Hematopoietic multipotent progenitor cell treated with erythropoietin and hydrocortisone succinate and interleukin-3 and kit ligand, for 15 days (in vitro differentiated cells): ENCODE data around the gene CAPN10.
A peak's percentile ranks its signal among the peaks of the same experiment; 100 is the strongest.
"Not testable (repeated sequence)": the region's sequence is repeated elsewhere in the genome, so short reads cannot be mapped to it uniquely, and the experiment has no call there.

Experiments used
- DNase-seq: peaks from one replicate; pipeline ENCODE4 v3.0.0-alpha.2; 2015; ENCODE audit warnings: low spot score

CAPN10 gene

DNA sequence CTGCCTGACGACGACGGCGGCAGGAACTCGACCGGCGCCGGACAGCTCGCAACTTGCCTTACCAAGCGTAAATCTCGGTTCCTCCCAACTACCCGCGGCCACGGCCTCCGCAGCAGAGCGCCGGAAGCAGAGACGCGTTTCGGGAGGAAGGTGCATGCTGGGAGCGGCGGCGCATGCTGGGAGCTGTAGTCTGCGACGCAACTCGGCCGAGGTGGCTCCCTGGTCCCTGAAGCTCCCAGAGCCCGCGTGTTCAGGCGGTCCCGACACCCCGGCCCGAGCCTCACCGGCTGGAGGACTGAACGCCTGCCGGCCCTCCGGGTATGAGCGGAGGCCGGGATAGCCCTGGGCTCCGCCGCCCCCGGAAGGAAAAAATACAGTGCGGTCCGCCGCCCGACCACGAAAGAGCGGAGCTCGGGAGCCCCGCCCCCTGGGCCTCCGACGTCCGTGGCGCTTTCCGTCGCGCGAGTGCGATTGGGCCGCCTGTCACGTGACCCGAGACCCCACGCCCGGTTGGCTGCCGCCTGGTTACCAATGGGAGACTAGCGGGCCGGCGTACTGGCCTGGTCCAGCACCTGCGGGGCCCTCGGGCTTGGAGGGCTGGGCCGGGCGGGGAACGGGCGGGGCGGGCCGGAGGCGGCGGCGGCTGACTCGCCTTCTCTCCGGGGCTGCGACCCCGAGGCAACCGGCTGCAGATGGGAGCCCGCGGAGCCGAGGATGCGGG lies at the start of gene CAPN10:
Gene CAPN10, plus strand, starts transcription at position 537 of the 721 bp plus-strand sequence. Its CDS starts 178 bp downstream, at position 715.
- DNase-seq = peak; percentile 98

DNA sequence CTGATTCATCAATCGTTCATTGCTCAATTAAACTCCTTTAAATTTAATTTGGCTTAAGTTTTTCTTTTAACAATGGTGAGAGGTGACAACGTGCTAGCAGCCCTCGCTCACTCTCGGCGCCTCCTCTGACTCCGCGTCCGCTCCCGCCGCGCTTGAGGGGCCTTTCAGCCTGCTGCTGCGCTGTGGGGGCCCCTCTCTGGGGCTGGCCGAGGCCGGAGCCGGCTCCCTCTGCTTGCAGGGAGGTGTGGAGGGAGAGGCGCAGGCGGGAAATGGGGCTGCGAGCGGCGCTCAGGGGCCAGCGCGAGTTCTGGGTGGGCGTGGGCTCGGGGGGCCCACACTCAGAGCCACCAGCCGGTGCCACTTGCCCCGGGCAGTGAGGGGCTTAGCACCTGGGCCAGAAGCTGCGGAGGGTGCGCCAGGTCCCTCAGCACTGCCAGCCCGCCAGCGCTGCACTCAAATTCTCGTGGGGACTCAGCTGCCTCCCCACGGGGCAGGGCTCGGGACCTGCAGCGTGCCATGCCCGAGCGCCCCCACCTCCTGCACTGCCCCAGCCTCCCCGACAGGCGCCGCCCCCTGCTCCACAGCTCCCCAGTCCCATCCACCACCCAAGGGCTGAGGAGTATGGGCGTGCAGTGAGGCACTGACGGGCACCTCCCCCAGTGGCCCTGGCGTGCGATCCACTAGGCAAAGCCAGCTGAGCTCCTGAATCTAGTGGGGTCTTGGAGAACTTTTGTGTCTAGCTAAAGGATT lies 48.3 kb upstream of the CAPN10 start:
- DNase-seq = no peak

DNA sequence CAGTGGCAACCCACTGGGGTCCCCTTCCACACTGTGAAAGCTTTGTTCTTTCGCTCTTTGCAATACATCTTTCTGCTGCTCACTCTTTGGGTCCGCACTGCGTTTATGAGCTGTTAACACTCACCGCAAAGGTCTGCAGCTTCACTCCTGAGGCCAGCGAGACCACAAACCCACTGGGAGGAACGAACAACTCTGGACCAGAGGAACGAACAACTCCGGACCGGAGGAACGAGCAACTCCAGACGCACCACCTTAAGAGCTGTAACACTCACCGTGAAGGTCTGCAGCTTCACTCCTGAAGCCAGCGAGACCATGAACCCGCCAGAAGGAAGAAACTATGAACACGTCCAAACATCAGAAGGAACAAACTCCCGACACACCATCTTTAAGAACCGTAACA lies 47.4 kb upstream of the CAPN10 start:
- DNase-seq = not testable (repeated sequence)

DNA sequence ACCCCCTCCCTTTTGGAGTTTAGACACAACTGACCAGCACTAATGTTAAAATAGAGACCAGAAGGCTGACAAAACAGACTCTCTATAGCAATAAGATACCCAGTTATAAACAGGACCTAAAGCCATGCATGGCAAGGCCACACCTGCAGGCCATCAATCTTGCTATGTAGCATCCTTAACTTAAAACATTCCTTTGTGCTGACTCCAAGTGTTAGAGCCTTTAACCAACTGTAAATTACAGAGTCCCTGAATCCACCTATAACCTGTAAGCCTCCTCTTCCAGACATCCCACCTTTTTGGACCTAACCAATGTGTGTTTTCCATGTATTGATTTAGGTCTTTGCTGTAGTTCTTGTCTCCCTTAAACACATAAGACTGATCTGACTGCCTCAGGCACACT lies 46.6 kb upstream of the CAPN10 start:
- DNase-seq = no peak

DNA sequence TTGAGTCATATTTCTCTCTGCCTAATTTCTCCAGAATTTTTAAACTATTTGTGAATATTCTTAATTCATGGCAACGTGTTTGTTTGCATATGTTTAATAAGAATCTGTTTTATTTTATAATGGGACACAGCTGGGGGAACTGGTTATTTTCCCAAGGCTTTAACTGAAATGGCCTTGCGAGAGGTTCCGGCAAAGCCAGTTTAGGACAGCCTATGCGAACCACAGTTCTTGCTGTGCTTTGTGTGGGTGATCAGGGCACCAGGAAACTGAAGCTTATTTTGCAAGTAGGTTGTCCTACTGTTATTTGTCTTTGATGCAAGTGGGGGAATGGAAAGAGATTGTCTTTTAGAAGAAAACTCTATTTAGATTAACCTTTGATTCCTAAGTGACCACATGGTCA lies 35.2 kb upstream of the CAPN10 start:
- no peak for DNase-seq

- DNase-seq = no peak
Observed at GRCh38 chr2:240551811-240552210, 34.7 kb upstream of the CAPN10 start.

DNA sequence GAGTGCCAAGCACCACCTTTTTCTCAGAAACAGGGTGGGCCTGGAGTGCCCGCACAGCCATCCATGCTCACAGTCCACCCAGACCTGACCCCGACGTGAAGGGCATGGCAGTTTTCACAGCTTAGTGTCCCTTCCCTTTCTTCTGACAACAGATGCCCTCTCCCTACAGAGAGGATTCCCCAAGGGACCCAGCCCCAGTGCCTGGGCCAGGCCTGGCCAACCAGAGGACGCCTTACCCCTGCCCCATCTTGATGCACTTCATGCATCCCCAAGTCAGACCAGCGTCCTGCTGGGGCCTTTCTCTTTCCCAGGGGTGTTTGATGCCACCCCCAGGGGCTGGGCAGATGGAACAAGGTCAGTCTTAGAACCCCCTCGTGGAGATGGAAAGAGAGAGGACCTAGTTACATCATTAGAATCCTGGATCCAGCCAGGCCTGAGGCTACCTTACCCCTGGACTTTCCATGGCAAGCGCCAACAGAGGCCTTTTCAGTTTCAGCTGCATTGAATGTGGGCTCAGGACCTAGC lies 32.5 kb upstream of the CAPN10 start:
- DNase-seq = no peak

DNA sequence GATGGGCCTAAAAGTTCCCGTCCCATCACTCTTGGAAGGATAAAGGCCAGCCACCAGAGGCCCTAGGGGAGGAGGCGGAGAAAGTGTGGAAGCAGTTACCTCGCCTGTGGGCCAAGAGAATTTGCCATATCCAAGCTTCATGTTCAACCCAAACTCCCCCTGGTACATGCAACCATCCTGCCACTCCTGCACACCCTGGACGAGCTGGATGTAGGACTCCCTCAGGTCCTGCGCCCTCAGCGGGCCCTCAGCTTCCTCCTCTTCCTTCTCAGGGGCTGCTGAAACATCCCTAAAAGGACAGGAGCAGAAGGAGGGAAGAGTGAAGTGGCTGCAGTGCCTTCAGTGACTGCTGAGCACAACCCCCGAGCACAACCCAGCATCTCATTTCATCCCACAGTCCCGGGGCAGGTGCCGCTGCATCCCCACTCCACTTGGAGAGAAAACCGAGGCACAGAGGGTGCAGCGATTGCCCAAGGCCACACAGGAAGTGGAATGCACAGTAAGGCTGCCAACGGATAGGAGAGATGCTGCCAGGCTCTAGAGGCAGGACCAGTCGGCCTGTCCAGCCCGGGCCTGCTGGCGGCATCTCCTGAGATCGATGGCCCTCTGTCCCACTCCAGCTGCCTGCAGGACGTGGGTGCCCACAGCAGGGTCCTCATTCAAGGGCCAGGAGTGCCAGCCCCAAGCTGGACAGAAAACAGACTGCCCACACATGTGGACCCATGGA lies 31.6 kb upstream of the CAPN10 start:
- no peak for DNase-seq

DNA sequence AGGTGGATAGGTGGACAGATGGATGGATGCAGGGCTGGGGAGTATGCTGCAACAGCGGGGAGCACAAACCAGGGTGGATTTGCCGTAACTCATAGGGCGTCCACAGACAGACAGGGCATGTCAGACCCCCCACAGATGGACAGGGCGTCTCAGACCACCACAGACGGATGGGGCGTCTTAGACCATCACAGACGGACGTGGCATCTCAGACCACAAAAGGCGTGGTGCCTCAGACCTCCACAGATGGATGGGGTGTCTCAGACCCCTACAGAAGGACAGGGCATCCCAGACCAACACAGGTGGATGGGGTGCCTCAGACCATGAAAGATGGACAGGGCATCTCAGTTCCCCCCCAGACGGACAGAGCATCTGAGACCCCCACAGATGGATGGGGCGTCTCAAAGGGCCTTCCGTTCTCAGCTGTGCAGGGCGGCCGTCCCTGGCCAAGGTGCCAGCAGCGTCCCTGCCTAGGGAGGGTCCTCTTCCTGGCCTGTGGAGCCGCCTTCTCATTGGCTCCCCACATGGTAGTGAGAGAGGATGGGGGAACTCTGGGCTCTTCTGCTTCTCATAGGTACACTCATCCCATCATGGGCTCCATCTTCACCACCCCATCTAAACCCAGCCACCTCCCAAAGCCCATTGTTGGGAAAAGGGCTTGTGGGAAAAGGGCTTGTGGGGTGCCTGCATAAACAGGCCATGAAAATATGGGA lies 30.8 kb upstream of the CAPN10 start:
- DNase-seq = no peak

DNA sequence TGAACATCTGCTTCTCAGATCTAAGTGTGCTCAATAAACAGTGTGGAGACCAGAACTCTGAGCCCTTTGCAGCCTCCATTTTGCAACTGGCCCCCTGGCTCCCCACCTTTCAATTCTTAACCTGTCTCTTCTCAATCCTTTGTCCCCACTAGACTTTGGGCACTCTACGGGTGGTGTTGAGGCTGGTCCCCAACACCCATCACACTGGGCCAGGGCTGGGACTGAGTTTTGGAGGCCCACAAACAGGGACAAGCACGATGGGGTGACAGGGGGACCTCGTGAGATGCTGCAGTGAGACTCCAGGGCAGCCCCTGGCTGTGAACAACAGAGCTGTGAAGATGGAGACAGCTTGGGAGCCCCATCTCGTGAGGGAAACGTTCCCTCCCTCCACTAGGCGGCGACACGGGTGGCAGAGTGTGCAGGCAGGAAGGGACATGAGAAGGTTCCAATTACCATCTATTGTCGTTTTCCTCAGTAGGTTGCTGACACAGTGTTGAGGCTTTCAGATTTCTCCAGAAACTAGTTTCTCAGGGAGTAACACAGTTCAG lies 29.9 kb upstream of the CAPN10 start:
- peak; percentile 78 for DNase-seq

GRCh38 chr2:240557101-240557751 lies 29.3 kb upstream of the CAPN10 start:
- no peak for DNase-seq

DNA sequence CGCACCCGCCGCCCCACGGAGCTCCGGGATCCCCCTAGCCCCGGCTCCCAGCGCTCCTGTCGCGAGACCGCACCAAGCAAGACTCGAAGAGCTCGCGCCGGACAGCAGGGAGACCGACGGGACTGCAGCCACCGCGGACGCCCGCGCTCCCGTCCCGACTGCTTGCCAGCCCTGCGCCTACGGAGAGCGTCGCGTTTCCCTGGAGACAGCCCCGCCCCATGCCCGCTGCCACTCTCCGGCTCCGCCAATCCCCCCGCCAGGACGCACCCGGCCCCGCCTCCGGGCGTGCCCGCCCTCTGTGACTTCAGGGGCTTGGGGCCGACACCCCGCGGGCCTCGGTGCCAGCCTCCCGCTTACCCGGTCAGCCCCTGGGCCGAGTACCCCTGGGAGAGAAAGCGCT lies 28.7 kb upstream of the CAPN10 start, which contains the start of gene ANKMY1:
Gene ANKMY1, minus strand, starts transcription at position 181 of the 400 bp plus-strand sequence. CDS start 653 bp downstream, outside the sequence.
- peak; percentile 85 for DNase-seq

DNA sequence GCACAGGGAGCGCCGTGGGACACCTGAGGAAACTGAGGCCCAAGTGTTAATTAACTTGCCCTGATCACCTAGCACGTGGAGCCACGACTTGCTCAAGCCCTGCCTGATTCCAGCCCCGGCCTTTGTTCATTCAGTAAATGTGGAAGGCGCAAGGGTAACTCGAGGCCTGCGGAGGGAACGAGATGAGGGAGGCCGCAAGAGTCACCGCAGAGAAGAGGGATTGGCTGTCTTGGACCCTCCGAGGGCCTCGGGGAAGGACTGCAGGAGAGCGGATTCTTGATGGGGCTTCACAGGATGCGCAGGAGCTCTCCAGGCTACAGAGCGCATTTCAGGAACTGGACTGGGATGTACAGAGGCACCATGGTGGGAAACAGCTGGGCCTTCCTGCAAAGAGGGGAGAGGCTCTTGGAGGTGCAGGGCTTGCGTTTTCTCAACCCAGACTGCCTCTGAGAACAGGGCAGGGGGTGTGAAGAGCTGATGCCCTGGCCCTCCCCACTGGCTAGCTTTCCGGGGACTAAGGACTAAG lies 28.2 kb upstream of the CAPN10 start:
- DNase-seq = no peak

DNA sequence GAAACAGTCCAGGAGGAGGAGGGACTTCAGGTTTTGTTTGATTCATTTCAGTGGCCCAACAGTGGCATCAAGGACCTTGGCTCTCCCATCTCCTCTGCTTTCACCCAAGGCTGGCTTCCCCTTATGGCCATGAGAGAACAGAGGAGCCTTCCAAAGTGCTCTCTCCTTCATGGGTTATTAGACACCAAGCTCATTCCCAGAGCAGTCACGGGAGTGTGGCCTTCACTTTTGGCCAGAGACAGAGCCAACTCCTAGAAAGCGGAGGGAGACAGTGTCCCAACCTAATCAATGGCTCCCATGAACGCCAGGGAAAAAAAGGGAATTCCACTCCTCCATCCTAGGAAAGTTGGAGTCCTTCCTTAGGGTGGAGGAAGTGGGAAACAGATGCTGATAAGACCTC lies 27.2 kb upstream of the CAPN10 start:
- peak; percentile 8 for DNase-seq

GRCh38 chr2:240560084-240560479 lies 26.5 kb upstream of the CAPN10 start, which contains the start of gene DUSP28:
TSS of gene DUSP28 (plus strand) at chr2:240560357. CDS start at chr2:240560685, 328 bp downstream.
- DNase-seq = peak; percentile 91

- DNase-seq = peak; percentile 99
Observed at GRCh38 chr2:240560480-240561324, 25.8 kb upstream of the CAPN10 start.

DNA sequence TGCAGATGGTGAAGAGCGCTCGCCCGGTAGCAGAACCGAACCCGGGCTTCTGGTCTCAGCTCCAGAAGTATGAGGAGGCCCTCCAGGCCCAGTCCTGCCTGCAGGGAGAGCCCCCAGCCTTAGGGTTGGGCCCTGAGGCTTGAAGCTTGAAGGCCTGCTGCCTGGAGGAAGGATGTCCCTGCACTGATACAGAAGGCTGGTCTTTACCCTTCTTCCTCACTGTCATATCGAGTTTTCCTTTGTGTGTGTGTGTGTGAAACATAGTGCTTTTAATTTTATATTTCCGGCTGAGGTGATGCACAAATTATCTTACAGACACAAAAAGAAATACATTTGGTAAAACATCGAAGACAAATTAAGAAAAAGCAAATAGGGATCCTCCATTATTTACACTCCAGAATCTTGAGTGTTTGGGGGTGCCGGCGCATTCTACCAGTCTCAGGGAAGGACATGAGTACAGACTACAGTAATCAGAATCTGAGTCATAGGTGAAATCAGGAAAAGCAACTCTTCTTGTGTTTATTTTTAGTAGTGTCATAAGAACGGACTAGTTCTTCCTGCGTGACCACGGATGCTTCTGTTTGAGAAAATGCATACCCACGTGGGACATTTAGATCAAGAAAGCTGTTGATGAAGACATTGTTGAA lies 25.1 kb upstream of the CAPN10 start:
- DNase-seq = peak; percentile 50

DNA sequence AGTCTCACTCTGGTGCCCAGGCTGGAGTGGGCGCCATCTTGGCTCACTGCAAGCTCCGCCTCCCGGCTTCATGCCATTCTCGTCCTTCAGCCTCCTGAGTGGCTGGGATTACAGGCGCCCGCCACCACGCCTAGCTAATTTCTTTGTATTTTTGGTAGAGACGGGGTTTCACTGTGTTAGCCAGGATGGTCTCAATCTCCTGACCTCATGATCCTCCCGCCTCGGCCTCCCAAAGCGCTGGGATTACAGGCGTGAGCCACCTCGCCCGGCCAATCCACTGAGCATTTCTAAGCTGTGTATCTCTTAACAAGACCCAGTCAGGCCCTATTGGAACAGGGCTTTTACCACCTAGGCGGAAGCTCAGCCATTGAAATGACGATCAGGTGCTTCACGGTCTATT lies 23.3 kb upstream of the CAPN10 start:
- not testable (repeated sequence) for DNase-seq

DNA sequence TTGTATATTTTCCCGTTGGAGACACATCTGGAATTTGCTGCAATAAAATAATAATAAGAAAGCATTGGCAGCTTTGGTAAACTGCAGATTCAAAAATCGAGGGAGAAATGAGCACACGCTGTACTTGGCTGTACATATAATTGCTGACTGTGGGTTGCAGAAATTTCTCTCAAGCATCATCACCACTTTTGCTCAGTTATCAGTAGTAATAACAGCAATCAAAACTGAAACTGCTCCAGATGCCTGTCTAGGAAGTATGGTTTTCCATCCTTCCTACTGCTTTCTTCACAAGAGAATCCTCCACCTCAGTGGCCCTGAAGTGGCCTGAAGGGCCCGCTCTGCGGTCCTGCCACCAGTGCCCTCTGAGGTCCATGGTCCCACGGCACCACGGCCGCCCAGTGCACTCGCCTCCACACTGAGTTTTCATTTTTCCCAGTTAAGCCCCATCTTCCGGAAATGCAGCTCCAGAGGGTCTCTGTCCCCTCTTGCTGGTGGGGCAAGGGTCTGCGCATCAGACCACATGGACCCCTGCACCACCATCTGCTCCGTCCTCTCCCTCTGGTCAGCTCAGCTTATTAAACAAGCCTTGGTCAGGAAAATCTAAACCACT lies 22.5 kb upstream of the CAPN10 start:
- DNase-seq = no peak
